Ishikawa (cell line): ENCODE results near the gene BTRC.

Experiments used
- EP300 ChIP-seq: IDR thresholded peaks from 2 replicates; pipeline ENCODE4 v1.6.1; 2012; ENCODE audit warnings: borderline replicate concordance
- FOXM1 ChIP-seq: IDR thresholded peaks from 2 replicates; pipeline ENCODE4 v1.6.1; 2012; ENCODE audit warnings: low read depth, borderline replicate concordance

DNA sequence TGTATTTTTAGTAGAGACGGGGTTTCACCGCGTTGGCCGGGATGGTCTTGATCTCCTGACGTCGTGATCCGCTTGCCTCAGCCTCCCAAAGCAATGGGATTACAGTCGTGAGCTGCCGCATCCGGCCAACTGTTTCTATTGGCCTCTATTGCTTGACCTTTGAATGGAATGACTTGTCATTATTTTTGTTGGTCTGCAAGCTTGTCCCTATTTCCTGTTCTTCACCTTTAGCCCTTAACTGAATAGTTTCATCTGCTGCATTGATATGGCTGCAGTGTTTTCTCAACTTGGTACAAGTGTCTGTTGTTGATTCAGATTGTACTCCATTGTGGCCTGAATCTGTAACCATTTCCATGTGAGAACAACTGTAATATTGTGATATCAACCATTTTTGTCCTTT, 128.6 kb downstream of the BTRC start:
- TF ChIP-seq EP300 (no peak), FOXM1 (no peak)
